HepG2 (cell line): ENCODE measurements around the gene DHX16. TPM values are rescaled to one million over a fixed set of nuclear protein-coding genes. Genes with fewer than 3 reads are reported as not detected.

Experiments used
- AKNA ChIP-seq: sonication (generic); formaldehyde crosslinking; IDR thresholded peaks from 2 replicates; pipeline ENCODE4 v1.4.0; 2020; ENCODE audit warnings: missing genetic modification reagents, borderline replicate concordance
- ARNTL ChIP-seq: sonication (generic); formaldehyde crosslinking; IDR thresholded peaks from 2 replicates; pipeline ENCODE4 v1.4.0; 2020; ENCODE audit warnings: mild to moderate bottlenecking, missing genetic modification reagents
- FOXA1 ChIP-seq, 2 experiments: fragments of 450-650 bp in 1 of 2; sonication (generic) in 1 of 2; formaldehyde crosslinking in 1 of 2; IDR thresholded peaks; 2 replicates each; pipeline versions ENCODE4 v1.4.0 to v1.6.1; 2016 to 2020; ENCODE audit warnings: missing genetic modification reagents in 1 of 2
- HNRNPLL ChIP-seq: fragments of 200-400 bp; formaldehyde crosslinking; IDR thresholded peaks from 2 replicates; pipeline ENCODE4 v1.6.1; 2017; ENCODE audit warnings: mild to moderate bottlenecking, low read depth, low read length; ENCODE audit not compliant: poor library complexity, severe bottlenecking
- LCORL ChIP-seq, 2 experiments: fragments of 450-650 bp in 1 of 2; sonication (generic) in 1 of 2; formaldehyde crosslinking in 1 of 2; IDR thresholded peaks; 2 replicates each; pipeline versions ENCODE4 v1.5.0 to v1.6.1; 2017 to 2020; ENCODE audit warnings: antibody characterized with exemption in 1 of 2, missing genetic modification reagents in 1 of 2
- MBD4 ChIP-seq: IDR thresholded peaks from 2 replicates; pipeline ENCODE4 v1.6.1; 2012; ENCODE audit warnings: low read length, inconsistent platforms, borderline replicate concordance
- NFIB ChIP-seq: sonication (generic); formaldehyde crosslinking; IDR thresholded peaks from 2 replicates; pipeline ENCODE4 v1.9.0; 2021; ENCODE audit warnings: missing genetic modification reagents, mild to moderate bottlenecking, borderline replicate concordance
- PAXIP1 ChIP-seq: sonication (generic); formaldehyde crosslinking; conservative IDR thresholded peaks from 2 replicates; pipeline ENCODE4 v1.4.0; 2020; ENCODE audit warnings: mild to moderate bottlenecking, missing genetic modification reagents, moderate library complexity
- SP4 ChIP-seq: sonication (generic); formaldehyde crosslinking; IDR thresholded peaks from 2 replicates; pipeline ENCODE4 v1.8.1; 2023; ENCODE audit warnings: mild to moderate bottlenecking, missing genetic modification reagents
- TAF15 ChIP-seq: fragments of 200-400 bp; formaldehyde crosslinking; IDR thresholded peaks from one replicate; pipeline ENCODE4 v1.6.1; 2018; ENCODE audit warnings: mild to moderate bottlenecking, low read depth, low read length; ENCODE audit not compliant: poor library complexity, severe bottlenecking
- ZC3H13 ChIP-seq: sonication (generic); formaldehyde crosslinking; IDR thresholded peaks from 2 replicates; pipeline ENCODE4 v1.8.1; 2023; ENCODE audit warnings: mild to moderate bottlenecking, missing genetic modification reagents, moderate library complexity
- ZNF136 ChIP-seq: sonication (generic); formaldehyde crosslinking; IDR thresholded peaks from 2 replicates; pipeline ENCODE4 v1.8.1; 2022; ENCODE audit warnings: low read depth, mild to moderate bottlenecking, moderate library complexity, missing genetic modification reagents
- ZNF264 ChIP-seq: sonication (generic); formaldehyde crosslinking; IDR thresholded peaks from 2 replicates; pipeline ENCODE4 v1.4.0; 2020; ENCODE audit warnings: missing genetic modification reagents
- ZNF3 ChIP-seq: IDR thresholded peaks from 2 replicates; pipeline ENCODE4 v1.7.0; 2017; ENCODE audit warnings: inconsistent platforms
- ZNF788 ChIP-seq: sonication (generic); formaldehyde crosslinking; IDR thresholded peaks from 2 replicates; pipeline ENCODE4 v1.5.0; 2020; ENCODE audit warnings: mild to moderate bottlenecking, missing genetic modification reagents, borderline replicate concordance
- polyA plus RNA-seq, 8 experiments: library from polyadenylated mRNA; depleted of rRNA in 3 of 8; stranded (reverse) in 7 of 8; unstranded in 1 of 8; fragments of >200 nt; fragmentation: Illumina TruSeq in 4 of 8; extraction: Trizol in 4 of 8; gene quantifications; 2 replicates each; pipeline versions ENCODE4 v1.2.1 to v1.2.3, GENCODE V29; 2011 to 2016; ENCODE audit warnings: low read depth in 4 of 8, missing spikeins in 1 of 8, mixed read lengths in 1 of 8; ENCODE audit not compliant: insufficient read depth in 1 of 8
- total RNA-seq, 5 experiments: library from RNA; depleted of rRNA; stranded (reverse); fragments of >200 nt; fragmentation: Illumina TruSeq; extraction: Trizol; gene quantifications; 2 replicates each; pipeline ENCODE4 v1.2.3, GENCODE V29; 2016; ENCODE audit warnings: low read depth in 1 of 5

DHX16 gene
- total and polyA plus RNA-seq, 2 of the 13 experiments (the other 11 are each of a cell fraction or from before 2014, with no cell fraction given) = 57.0 to 58.5 TPM

DNA sequence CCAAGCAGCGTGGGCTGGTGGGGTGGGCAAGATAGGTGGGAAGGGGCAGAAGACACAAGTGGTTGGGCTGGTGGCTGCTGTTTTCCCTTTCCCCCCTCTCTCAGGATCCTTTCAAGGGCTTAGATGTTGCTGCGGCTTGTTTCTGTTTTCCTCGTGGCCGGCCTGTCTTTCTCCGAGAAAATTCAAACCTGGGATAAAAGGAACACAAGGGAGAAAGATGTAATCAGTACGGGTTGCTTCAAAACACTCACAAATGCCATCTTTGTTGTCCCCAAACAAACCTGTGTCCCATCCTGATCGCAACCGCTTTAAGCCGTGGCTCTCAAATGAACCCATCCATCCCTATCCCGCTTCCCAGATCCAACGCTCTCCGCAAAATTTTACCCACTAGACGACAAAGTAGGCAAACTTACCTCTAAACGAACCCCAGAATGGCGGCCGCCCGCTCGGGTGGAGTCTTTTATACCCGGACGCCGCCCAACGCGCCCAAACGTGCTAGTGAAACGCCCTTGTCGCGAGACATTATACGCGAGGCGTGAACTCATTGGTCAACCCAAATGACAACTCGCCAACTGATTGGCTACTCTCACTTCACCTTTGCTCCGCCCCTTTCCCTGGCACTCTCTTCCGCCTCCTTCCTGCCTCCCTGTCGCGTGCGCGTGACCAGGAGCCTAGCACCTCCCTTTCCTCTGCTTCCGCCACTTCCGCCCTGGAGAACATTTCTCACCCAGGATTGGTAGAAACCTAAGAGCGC, 55.8 kb downstream of the DHX16 start, which contains the start of gene PPP1R10 (continued):
- TF ChIP-seq LCORL (IDR thresholded peaks at IDR 0.05) (no peak), LCORL (CRISPR knock-in tag; IDR thresholded peaks at IDR 0.05) (no peak; the same call in 1 of the 2 replicates), ZNF136 (CRISPR knock-in tag) (0 out of 2 replicates have a peak, but pooled peaks have one; percentile 42), ZNF788 (0 out of 2 replicates have a peak, but pooled peaks have one; percentile 69), PAXIP1 (CRISPR knock-in tag) (peak; percentile 57), FOXA1 (IDR thresholded peaks at IDR 0.05) (no peak), FOXA1 (CRISPR knock-in tag; IDR thresholded peaks at IDR 0.05) (0 out of 2 replicates have a peak, but pooled peaks have one; percentile 4), ZNF3 (no peak), MBD4 (no peak), ZNF264 (peak; percentile 31; the same call in 1 of the 2 replicates), SP4 (CRISPR knock-in tag) (peak; percentile 93), ZC3H13 (CRISPR knock-in tag) (no peak), TAF15 (no peak), HNRNPLL (no peak), ARNTL (CRISPR knock-in tag) (peak; percentile 92), NFIB (CRISPR knock-in tag) (no peak), AKNA (CRISPR knock-in tag) (peak; percentile 77; the same call in 1 of the 2 replicates)
